ENCODE measurements around the gene TAX1BP1.
"Not testable (repeated sequence)": the region's sequence is repeated elsewhere in the genome, so short reads cannot be mapped to it uniquely, and the experiment has no call there.

Gene TAX1BP1

DNA sequence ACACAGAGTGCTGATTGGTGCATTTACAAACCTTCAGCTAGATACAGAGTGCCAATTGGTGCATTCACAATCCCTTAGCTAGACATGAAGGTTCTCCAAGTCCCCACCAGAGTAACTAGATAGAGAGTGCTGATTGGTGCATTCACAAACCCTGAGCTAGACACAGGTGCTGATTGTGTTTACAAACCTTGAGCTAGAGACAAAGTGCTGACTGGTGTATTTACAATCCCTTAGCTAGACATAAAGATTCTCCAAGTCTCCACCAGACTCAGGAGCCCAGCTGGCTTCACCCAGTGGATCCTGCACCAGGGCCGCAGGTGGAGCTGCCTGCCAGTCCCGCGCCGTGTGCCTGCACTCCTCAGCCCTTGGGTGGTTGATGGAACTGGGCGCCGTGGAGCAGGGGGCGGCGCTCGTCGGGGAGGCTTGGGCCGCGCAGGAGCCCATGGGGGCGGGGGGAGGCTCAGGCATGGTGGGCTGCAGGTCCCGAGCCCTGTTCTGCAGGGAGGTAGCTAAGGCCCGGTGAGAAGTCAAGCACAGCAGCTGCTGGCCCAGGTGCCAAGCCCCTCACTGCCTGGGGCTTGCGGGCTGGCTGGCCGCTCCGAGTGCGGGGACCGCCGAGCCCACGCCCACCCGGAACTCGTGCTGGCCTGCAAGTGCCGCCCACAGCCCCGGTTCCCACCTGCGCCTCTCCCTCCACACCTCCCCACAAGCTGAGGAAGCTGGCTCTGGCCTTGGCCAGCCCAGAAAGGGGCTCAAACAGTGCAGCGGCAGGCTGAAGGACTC, 116.9 kb downstream of the TAX1BP1 start:
- DNase-seq, result not testable (repeated sequence)

GRCh38 chr7:27860800-27861199, 120.8 kb downstream of the TAX1BP1 start:
- no peak for DNase-seq

- DNase-seq, result no peak
Observed at GRCh38 chr7:27861747-27862146, 121.8 kb downstream of the TAX1BP1 start.

- DNase-seq, result no peak
Observed at GRCh38 chr7:27863880-27864279, 123.9 kb downstream of the TAX1BP1 start.

- DNase-seq, result no peak
Observed at GRCh38 chr7:27866256-27866655, 126.3 kb downstream of the TAX1BP1 start.

DNA sequence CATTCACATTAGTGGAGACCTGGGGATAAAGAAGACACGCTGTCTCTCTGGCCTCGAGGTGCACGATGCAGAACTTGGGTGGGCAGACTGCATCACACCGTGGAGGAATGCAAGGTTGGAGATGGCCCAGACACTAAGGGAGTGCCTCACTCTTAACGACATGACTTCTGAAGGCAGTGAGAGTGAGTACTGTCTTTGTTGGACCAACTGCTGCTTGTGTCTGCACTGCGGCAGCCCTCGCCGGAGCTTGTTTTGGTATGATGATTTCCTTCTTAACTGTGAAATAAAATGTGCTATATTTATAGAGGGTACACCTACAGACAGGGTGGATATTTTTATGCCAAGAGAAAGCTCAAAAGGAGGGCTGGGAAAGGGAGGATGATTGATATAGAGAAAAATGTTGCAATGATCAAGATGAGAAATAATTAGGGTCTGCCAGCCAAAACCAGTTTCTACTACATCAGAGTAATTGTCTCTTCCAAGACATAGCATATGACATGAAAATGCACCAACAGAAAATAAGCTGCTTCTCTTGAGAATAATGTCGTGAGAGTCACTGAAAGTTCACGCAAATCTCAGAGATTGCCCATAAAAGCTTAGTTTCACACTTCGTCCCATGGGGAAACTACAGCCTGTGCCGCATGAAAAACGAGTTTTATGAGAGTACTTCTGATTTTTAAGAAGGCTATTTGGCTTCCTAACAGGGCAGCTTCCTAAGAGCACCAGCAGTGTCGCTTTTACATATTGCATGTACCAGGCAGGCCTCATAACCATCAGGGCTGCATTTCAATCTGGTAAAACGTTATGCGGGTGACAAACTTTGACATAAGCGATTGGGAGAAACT, 127.1 kb downstream of the TAX1BP1 start:
- DNase-seq, result no peak

DNA sequence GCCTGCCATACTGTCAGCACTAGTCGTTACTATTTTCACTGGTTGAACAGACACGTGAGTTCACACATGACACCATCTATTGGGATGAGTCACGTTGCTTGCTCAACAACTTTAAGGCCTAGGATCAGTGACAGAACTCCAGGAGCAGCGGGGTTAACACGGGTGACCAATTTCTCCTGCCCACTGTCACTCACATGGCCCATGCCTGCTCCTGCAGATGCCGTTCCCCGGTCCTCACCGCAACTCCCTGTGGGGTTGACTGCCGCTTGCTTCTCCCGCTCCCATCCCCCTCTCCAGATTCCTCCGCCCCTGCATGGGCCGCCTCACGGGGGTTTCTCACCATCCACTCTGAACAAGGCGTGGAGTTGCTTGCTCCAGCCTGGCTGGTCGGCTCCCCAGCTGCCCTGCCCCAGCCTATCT, 128.2 kb downstream of the TAX1BP1 start:
- DNase-seq, result no peak

DNA sequence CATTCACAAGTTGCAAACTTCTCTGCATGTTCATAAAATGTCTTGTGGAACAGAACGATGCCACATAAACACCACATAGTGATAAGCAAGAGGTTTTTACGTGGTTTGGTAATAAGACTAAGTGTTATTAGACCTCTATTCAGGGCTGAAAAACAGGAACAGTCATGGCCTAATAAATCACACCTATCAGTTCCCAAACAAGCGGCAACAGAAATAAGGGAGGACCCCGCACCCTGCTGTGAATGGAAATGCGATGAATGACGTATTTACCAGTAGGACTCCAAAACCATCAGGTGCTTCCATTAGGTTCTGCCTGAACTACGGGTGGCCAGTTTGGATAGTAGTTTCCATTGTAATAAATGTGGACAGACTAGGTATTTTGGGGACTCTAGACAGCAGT, 129.1 kb downstream of the TAX1BP1 start:
- DNase-seq, result no peak

DNA sequence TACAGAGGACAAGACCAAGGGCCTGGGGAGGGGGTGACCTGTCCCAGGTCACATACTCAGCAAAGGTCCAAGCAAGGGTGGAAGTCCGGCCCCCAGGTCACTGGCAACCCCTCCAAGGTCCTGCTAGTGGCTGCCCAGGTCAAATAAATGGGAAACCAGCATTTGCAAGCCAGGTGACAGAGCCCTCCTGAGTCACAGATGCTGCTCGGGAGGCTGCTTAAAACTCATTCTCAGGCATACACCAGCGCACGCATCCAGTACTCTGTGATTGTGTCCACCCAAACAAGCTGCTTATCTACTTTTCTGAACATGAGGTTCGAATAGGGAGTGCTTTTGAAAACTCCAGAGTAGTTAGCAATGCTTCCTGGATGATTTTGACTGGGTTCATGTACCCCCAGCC, 130.6 kb downstream of the TAX1BP1 start:
- DNase-seq, result no peak

DNA sequence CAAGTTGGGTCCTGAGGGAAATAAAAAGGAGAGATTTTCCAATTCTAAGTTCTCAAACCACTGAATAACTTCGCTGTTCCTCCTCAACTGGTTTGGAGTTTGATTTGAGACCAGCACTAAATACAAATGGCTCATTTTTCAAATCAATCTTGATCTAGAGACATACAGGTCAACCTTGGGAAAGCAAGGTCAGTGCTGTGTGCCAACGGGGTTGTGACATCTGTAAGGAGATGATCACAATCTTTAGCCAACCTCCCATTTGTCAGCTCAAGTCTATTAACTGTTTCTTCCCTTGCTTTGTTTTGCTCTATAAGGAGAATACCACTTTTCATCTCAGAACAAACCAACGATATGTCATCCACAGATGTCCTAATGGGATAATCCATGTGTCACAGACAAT, 131.1 kb downstream of the TAX1BP1 start:
- no peak for DNase-seq

- no peak for DNase-seq
Observed at GRCh38 chr7:27871866-27872265, 131.9 kb downstream of the TAX1BP1 start.

DNA sequence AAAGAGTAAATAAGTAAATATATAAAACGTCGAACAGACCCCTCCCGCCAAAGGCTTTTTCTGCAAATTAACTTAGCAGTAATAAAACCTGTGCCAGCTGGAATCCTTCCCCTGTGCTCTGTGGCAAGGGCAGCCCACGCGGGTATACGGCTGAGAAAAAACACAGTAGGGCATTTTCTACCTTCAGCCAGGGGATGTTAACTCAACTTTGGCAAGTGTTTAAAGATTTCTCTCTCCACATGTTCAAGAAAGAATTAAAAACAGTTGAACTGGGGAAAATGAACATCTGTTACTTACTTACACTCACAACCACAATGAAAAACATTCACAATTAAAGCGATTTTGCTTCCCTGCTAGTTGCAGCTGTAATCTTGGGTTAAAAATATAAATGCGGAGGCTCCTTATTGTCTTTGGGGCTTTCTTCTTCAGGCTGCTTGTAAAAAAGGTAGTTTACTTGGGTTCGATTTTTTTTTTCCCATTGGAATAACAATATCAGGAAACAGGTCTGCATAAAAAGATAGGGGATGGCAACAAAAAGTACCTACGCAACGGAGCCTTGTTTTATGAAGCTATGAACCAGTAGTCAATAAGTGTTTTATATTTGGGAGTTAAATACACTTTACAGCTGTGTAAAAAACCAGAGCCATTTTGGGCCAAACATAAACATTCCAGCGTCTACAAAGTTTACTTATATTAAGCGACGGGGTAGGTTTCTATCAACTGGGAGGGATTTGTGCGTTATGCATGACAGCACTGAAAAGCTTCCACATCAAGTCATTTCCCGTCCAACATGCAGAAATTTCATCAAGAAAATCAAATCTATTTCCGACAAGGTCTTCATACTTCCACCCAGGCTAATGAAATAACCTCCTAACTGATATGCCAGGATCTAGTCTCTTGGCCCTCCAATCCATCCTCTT, 132.7 kb downstream of the TAX1BP1 start:
- peak; percentile 22 for DNase-seq

DNA sequence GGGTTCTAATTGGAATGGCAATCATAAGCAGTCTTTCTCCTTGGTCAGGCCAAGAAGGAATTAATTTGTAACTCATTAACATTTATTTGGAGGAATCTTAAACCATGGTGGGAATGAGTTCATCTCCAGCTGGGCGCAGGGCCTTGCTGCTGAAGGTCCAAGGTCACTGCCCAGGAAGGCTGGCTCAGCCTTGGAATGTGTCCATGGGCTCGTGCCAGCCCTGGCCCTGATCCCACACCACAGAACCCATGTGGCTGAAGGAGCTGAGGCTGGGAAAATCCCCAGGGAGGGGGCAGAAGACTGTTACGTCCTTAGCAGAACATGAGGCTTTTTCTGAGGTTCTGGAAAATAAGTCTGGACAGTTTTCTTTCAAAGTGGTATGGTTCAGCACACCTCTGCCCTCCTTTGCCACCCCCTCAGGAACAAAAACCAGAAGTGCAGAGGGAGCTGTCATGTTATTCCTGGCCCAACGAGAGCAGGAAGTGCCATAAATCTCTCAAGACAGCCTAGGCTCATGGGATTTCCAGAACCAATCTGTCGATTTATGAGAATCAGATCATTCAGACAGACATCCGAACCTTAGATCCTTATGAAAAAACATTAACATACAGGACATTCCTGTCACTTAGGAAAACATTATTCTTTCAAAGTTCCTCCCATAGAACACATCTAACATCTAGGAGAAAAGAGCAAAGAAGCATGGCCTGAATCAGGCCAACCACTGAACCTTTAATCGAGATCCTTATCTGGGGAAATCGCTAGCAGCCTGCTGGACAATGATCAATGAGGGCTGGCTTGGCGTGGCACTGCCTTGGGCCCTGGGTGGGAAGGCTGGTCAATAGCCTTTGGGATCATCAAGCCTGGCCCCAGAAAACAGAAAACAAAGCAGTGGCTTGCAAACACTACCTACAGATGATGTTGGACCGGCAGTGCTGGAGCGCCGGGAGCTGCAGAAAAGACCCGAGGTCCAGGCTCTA, 134.3 kb downstream of the TAX1BP1 start:
- peak; percentile 14 for DNase-seq

- no peak for DNase-seq
Observed at GRCh38 chr7:27875061-27875460, 135.1 kb downstream of the TAX1BP1 start.

DNA sequence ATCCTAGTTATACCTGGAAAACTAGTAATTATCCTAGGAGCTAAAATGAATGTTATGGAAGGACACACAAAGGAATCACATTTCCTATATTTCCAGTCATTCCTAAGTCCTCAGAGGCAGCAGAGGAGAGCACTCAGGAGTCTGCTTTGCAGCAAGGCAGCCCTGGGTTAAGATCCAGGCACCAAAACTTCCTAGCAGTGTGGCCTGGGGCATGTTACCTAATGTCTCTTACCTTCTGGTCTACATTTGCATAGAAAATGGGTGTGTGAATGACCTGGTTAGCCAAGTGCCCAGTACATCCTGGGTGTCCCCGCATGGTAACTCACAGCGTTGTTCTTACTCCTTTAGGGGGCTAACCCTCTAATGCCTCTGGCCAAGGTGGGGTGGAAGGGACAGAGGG, 135.9 kb downstream of the TAX1BP1 start:
- no peak for DNase-seq

DNA sequence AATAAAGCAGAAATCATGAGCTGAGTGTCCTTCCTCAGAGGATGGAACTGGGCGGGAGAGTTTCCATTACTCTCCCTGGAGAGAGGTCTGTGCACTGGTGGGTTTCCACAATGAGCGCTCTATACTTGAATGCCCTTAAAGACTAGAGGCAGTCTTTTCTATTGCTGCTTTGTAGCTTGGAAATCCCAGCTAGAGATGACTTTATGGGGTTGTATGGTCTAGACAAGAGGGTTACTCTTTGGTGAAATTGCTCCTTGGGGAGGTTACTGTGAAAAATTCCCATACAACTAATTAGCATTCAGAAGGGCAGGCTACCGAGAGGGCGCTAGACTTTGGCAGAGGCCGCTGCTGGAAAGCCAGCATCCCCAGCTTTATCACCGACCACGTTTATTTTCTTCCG, 136.8 kb downstream of the TAX1BP1 start:
- DNase-seq, result no peak

Measured in NCI-H446 treated with DMSO at 0.1 percent for 48 hours (cell line).